Measurements from ENCODE around the gene TRPV6. TPM values are rescaled to one million over a fixed set of nuclear protein-coding genes. Genes with fewer than 3 reads are reported as not detected.
A peak's percentile ranks its signal among the peaks of the same experiment; 100 is the strongest.

The TRPV6 gene
- total RNA-seq, 6 donors from 2014 or later = 0.23 to 1.5 (median 0.68) TPM

DNA sequence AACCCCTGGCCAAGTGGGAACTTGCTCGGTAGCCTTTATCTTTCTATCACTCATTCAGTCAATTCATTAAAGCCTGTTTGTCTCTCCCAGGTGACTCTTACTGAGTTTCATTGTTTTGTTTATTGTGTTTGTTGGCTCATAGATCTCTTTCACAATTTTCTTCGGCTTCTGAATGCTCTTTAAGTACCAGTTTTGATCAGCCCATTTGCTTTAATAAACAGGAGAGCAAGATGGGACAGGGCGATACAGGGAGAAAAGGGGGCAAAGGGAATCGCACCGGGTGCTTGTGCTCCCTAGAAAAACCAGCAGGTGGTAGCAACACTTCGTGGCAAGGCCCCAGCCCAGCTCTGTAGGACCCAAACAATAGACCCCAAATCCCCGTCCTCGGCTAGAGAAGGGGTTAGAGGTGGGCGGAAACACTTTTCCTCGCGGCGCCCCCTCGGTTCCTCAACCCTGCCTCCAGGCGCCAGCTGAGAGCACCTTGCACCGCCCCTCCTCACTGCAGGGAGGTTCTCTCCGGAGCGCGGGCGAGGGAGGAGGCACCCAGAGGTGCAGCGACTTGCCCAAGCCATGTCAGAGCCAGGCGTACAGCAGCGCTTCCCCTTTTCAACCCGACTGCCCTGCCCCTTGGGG lies 31.7 kb downstream of the TRPV6 start:
- Histone ChIP-seq H3K9me3 (no peaks in the 10 kb centered on the region), H3K27ac (peak overlapping the region; percentile 46 to 79 (median 66))
- peak; percentile 68 to 77 (median 73) for TF ChIP-seq CTCF (IDR thresholded peaks at IDR 0.05)
- no peak for TF ChIP-seq POLR2A (IDR thresholded peaks at IDR 0.05)

GRCh38 chr7:142851919-142852318 lies 33.6 kb downstream of the TRPV6 start:
- no peak for TF ChIP-seq CTCF (IDR thresholded peaks at IDR 0.05)
- TF ChIP-seq EP300 (IDR thresholded peaks at IDR 0.05) = no peak
- no peak for TF ChIP-seq POLR2AphosphoS5 (IDR thresholded peaks at IDR 0.05)
- TF ChIP-seq POLR2A (IDR thresholded peaks at IDR 0.05) = no peak
- Histone ChIP-seq H3K4me1 (peaks cover 4 to 34% (median 18%) of the 10 kb centered on the region in 4 donors), H3K36me3 (no peaks in the 10 kb centered on the region), H3K27ac (no peak overlapping the region), H3K9me3 (no peaks in the 10 kb centered on the region), H3K4me3 (no peak overlapping the region), H3K27me3 (no peaks in the 10 kb centered on the region)
- ATAC-seq (ENCODE audit: low FRiP score in 2 of 2) (no peak), DNase-seq (no peak)

More for the DNA sequence above, 31.7 kb downstream of the TRPV6 start:
- H3K4me3 ChIP-seq = peak overlapping the region; percentile 33 to 86 (median 76)
- no peaks in the 10 kb centered on the region for H3K27me3 ChIP-seq
- peaks cover 4 to 34% (median 18%) of the 10 kb centered on the region in 4 donors for H3K4me1 ChIP-seq
- ATAC-seq (ENCODE audit: low FRiP score in 2 of 2) = peak; percentile 87 to 91
- DNase-seq = peak; percentile 70 to 89
- 0 to 2% methylated on average over 8 to 12 of the region's 23 CpGs for WGBS, 2 donors
- no peaks in the 10 kb centered on the region for H3K36me3 ChIP-seq

- Histone ChIP-seq H3K9me3 (no peaks in the 10 kb centered on the region), H3K36me3 (no peaks in the 10 kb centered on the region), H3K4me1 (peaks cover 4 to 29% (median 17%) of the 10 kb centered on the region in 4 donors), H3K27me3 (no peaks in the 10 kb centered on the region), H3K27ac (no peak overlapping the region), H3K4me3 (no peak overlapping the region)
- ATAC-seq (ENCODE audit: low FRiP score in 2 of 2) (no peak), DNase-seq (no peak)
- no peak for TF ChIP-seq POLR2A (IDR thresholded peaks at IDR 0.05)
- 84 to 85% methylated on average over 4 of the region's 4 CpGs for WGBS, 2 donors
These were observed 34.3 kb downstream of the TRPV6 start for GRCh38 chr7:142851269-142851668.

DNA sequence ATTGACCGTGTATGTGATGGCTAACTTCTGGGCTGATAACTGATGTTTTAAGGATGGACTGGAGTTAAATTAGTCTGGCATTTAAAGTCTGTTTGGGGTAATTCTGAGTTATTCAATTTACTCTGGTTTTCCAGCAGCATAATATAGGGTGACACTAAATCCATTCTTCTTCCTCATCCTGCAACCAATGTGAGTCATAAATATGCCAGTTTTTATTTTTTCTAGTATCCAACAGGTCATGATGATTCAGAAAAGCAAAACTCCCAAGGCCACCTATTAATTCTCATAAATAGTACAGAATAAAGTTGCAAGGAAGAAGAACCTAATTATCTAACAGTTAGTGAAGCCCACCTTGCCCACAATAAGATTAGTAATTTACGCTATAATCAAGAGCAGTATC lies 38.2 kb downstream of the TRPV6 start:
- TF ChIP-seq CTCF (IDR thresholded peaks at IDR 0.05) = no peak
- no peak for TF ChIP-seq EP300 (IDR thresholded peaks at IDR 0.05)
- no peak for TF ChIP-seq POLR2A (IDR thresholded peaks at IDR 0.05)
- TF ChIP-seq POLR2AphosphoS5 (IDR thresholded peaks at IDR 0.05) = no peak
- Histone ChIP-seq H3K4me1 (no peaks in the 10 kb centered on the region), H3K27ac (no peak overlapping the region), H3K27me3 (no peaks in the 10 kb centered on the region), H3K9me3 (no peaks in the 10 kb centered on the region), H3K4me3 (no peak overlapping the region), H3K36me3 (no peaks in the 10 kb centered on the region)
- DNase-seq (no peak), ATAC-seq (ENCODE audit: low FRiP score in 2 of 2) (no peak)
- 81 to 90% methylated on average over 2 of the region's 2 CpGs for WGBS, 2 donors

- no peak overlapping the region for H3K27ac ChIP-seq
- no peak for ATAC-seq (ENCODE audit: low FRiP score in 2 of 2)
These were observed 43.2 kb downstream of the TRPV6 start for GRCh38 chr7:142842251-142842766.

More at GRCh38 chr7:142842251-142842766, 43.2 kb downstream of the TRPV6 start:
- Histone ChIP-seq H3K4me3 (no peak overlapping the region), H3K9me3 (no peaks in the 10 kb centered on the region), H3K4me1 (no peaks in the 10 kb centered on the region), H3K36me3 (no peaks in the 10 kb centered on the region), H3K27me3 (no peaks in the 10 kb centered on the region)
- TF ChIP-seq CTCF (IDR thresholded peaks at IDR 0.05) (no peak), EP300 (IDR thresholded peaks at IDR 0.05) (no peak), POLR2A (IDR thresholded peaks at IDR 0.05) (no peak), POLR2AphosphoS5 (IDR thresholded peaks at IDR 0.05) (no peak)
- WGBS, 2 donors = 56 to 61% methylated on average over 1 of the region's 1 CpG
- no peak for DNase-seq
